Fibroblast of lung (primary cell): Measurements from ENCODE around the gene CAPZA2.

Experiments used
- EZH2 ChIP-seq: IDR thresholded peaks from 2 replicates; pipeline ENCODE4 v1.5.1; 2012; ENCODE audit warnings: low read length, control low read depth, mild to moderate bottlenecking; ENCODE audit errors: missing control alignments
- TF ChIP-seq, protein P1 (sequence below), 2 donors: IDR thresholded peaks in 1 of 2; conservative IDR thresholded peaks in 1 of 2; 1 replicate in 1 of 2; 2 replicates in 1 of 2; pipeline ENCODE4 v1.5.1; 2011 to 2012; ENCODE audit warnings: low read length in 2 of 2, control low read depth in 1 of 2, inconsistent platforms in 1 of 2, low read depth in 1 of 2, mild to moderate bottlenecking in 1 of 2

DNA sequence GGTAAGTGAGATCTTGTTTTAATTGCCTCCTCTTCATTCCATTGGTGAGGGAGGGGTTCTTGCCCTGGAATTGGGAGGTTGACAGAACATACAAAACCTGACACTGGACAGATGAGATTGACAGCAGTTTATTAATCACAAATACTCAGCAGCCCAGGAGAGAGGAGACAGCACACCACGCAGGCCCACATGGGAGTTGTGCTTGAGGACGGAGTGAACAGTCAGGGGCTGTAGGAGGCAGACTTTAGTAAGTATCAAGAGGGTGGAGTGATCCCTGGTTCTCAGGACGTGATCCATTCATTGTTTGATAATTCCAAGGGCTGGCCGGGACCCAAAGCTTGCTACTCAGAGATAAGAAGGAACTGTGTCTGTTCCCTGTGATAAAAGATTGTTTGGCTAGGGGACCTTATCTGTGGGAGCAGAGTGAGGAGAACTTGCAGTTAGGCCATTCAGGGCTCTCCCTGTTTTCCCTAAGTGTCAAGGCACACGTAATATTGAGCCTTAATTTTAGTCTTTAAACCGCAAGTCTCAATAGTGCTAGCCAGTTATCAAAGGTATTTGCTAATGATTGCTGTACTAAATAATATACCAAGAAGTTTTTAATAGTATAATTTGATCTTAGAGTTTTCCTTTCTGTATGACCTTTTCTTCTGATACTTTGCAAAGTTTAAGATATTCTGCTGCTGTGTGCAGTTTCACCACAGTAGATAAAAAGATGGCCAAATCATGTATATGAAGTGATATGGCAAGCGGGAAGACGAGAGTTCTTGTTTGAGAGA, 14.5 kb downstream of the CAPZA2 start:
- TF ChIP-seq, protein P1, sequence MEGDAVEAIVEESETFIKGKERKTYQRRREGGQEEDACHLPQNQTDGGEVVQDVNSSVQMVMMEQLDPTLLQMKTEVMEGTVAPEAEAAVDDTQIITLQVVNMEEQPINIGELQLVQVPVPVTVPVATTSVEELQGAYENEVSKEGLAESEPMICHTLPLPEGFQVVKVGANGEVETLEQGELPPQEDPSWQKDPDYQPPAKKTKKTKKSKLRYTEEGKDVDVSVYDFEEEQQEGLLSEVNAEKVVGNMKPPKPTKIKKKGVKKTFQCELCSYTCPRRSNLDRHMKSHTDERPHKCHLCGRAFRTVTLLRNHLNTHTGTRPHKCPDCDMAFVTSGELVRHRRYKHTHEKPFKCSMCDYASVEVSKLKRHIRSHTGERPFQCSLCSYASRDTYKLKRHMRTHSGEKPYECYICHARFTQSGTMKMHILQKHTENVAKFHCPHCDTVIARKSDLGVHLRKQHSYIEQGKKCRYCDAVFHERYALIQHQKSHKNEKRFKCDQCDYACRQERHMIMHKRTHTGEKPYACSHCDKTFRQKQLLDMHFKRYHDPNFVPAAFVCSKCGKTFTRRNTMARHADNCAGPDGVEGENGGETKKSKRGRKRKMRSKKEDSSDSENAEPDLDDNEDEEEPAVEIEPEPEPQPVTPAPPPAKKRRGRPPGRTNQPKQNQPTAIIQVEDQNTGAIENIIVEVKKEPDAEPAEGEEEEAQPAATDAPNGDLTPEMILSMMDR (conservative IDR thresholded peaks at IDR 0.05 in 1 of 2, IDR thresholded peaks at IDR 0.05 in 1 of 2; ENCODE audit: low read depth in 1 of 2, low read length in 2 of 2), result no peak
- no peak for TF ChIP-seq EZH2
